BE2C (cell line): Measurements from ENCODE around the gene DLD.
A peak's percentile ranks its signal among the peaks of the same experiment; 100 is the strongest.

Source experiments
- DNase-seq: peaks from one replicate; pipeline ENCODE4 v3.0.0-alpha.2; 2020
- H3K27me3 ChIP-seq: fragments of 250-450 bp; sonication (Bioruptor Pico); 2 replicates; pipeline ENCODE4 v1.5.1; 2020; ENCODE audit warnings: mild to moderate bottlenecking
- H3K36me3 ChIP-seq: fragments of 250-450 bp; sonication (Bioruptor Pico); 2 replicates; pipeline ENCODE4 v1.5.1; 2020; ENCODE audit warnings: mild to moderate bottlenecking
- H3K4me1 ChIP-seq: fragments of 250-450 bp; sonication (Bioruptor Pico); 2 replicates; pipeline ENCODE4 v1.5.1; 2020
- H3K4me3 ChIP-seq: 2 replicates; pipeline ENCODE4 v1.5.1; 2011; ENCODE audit warnings: low read depth, low read length
- H3K9me3 ChIP-seq: fragments of 250-450 bp; sonication (Bioruptor Pico); 2 replicates; pipeline ENCODE4 v1.5.1; 2020
- TF ChIP-seq, protein P1 (sequence below): IDR thresholded peaks from 2 replicates; pipeline ENCODE4 v1.5.1; 2012; ENCODE audit warnings: mild to moderate bottlenecking, low read depth, low read length

DLD gene

GRCh38 chr7:107957436-107957835 is 66.5 kb downstream of the DLD start:
- Histone ChIP-seq H3K4me1 (no peaks in the 10 kb centered on the region), H3K4me3 (no peak overlapping the region), H3K36me3 (peaks cover 100% of the 10 kb centered on the region), H3K27me3 (no peaks in the 10 kb centered on the region), H3K9me3 (no peaks in the 10 kb centered on the region)
- TF ChIP-seq, protein P1, sequence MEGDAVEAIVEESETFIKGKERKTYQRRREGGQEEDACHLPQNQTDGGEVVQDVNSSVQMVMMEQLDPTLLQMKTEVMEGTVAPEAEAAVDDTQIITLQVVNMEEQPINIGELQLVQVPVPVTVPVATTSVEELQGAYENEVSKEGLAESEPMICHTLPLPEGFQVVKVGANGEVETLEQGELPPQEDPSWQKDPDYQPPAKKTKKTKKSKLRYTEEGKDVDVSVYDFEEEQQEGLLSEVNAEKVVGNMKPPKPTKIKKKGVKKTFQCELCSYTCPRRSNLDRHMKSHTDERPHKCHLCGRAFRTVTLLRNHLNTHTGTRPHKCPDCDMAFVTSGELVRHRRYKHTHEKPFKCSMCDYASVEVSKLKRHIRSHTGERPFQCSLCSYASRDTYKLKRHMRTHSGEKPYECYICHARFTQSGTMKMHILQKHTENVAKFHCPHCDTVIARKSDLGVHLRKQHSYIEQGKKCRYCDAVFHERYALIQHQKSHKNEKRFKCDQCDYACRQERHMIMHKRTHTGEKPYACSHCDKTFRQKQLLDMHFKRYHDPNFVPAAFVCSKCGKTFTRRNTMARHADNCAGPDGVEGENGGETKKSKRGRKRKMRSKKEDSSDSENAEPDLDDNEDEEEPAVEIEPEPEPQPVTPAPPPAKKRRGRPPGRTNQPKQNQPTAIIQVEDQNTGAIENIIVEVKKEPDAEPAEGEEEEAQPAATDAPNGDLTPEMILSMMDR, result no peak
- no peak for DNase-seq

DNA sequence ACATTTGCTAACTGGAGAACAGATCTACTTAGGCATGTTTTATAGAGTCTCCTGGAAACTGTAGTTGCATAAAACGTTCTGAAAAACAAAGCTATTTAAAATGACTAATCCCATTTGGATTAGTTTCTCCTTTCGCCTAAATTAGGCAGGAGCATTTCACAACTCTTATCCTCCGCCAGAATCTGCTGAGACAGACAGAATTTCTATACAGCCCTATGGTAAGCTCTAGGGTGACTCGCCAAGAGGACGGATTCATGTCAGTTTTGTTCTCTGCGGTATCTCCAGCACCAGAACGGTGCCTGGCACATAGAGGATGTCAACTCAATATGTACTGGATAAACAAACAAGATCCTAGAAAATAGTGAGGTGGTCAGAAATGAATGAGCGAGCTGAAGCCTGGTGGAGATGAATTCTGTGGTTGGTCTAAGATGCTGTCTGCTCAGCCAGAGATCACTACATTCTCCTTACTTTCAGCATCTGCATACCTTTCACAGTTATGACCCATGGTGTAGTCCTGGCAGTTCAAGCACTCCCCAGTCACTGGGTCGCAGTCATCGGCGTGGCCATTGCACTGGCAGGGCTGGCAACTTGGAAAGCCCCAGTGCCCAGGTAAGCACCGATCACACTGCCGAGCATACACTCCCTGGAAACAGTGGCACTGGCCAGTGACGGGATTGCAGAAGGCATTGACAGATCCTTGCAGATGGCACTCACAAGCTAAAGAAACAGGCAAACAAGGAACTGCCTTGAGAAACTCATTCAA is 68.0 kb downstream of the DLD start:
- Histone ChIP-seq H3K36me3 (peaks cover 100% of the 10 kb centered on the region), H3K9me3 (no peaks in the 10 kb centered on the region), H3K4me3 (no peak overlapping the region), H3K4me1 (no peaks in the 10 kb centered on the region), H3K27me3 (no peaks in the 10 kb centered on the region)
- DNase-seq, result no peak
- TF ChIP-seq, protein P1, result no peak

DNA sequence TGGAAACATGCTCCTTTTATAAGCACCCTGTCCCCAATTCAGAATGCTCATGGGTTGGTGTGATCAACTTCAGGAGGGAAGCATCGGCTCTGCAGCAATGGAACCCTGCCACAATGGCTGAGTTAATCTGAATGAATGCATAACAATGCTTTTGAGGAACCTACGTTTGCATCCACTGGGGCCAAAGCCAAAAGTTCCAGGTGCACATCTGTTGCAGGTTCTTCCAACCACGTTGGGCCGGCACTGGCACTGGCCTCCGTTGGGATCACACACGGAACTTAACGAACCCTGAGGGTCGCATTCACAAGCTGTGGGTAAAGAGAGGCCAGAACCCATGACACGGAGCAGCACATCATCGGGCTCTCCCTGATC is 68.5 kb downstream of the DLD start:
- TF ChIP-seq, protein P1, result no peak
- no peaks in the 10 kb centered on the region for H3K4me1 ChIP-seq
- H3K4me3 ChIP-seq, result no peak overlapping the region
- no peaks in the 10 kb centered on the region for H3K27me3 ChIP-seq
- no peaks in the 10 kb centered on the region for H3K9me3 ChIP-seq
- peaks cover 100% of the 10 kb centered on the region for H3K36me3 ChIP-seq
- DNase-seq, result no peak

DNA sequence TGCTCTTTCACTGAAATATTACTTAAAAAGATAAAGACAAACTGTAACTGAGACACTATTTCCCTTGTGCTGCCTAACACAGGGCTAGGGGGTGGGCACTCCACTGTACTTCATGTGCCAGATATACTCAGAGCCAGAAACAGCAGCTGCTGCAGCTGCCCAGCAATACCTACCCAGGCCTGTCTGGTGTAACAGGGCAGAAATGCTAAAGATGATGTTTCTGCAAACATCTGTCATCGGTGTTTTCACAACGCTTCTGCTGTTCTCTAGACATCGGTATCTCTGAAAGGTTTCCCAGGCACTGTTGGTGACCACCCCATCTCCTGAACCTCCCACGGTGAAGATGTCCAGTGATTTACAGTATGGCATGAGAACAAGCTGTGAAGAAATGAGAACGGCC is 69.3 kb downstream of the DLD start:
- DNase-seq, result no peak
- Histone ChIP-seq H3K27me3 (no peaks in the 10 kb centered on the region), H3K4me3 (no peak overlapping the region), H3K4me1 (no peaks in the 10 kb centered on the region), H3K9me3 (no peaks in the 10 kb centered on the region), H3K36me3 (peaks cover 100% of the 10 kb centered on the region)
- TF ChIP-seq, protein P1, result no peak

DNA sequence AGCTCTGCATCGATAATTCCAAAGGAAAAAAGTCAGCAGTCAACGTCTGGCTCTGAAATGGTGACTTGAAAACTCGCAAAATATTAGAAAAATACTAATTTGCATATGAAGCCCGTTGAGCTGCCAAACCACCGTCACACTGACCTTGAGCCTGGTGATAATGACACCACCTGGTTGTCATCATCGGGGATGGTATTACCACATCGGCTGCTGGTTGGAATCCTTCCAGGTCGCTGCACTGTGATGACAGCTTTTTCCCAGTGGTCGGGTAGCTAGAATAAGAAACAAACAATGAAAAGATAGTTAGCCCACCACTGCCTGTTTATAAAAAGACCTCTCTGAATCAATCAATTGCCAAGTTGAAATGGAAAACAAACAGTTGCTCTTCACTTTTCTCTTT is 70.4 kb downstream of the DLD start:
- no peaks in the 10 kb centered on the region for H3K9me3 ChIP-seq
- peaks cover 100% of the 10 kb centered on the region for H3K36me3 ChIP-seq
- H3K4me1 ChIP-seq, result no peaks in the 10 kb centered on the region
- no peak overlapping the region for H3K4me3 ChIP-seq
- TF ChIP-seq, protein P1, result no peak
- no peaks in the 10 kb centered on the region for H3K27me3 ChIP-seq
- DNase-seq, result peak; percentile 28

DNA sequence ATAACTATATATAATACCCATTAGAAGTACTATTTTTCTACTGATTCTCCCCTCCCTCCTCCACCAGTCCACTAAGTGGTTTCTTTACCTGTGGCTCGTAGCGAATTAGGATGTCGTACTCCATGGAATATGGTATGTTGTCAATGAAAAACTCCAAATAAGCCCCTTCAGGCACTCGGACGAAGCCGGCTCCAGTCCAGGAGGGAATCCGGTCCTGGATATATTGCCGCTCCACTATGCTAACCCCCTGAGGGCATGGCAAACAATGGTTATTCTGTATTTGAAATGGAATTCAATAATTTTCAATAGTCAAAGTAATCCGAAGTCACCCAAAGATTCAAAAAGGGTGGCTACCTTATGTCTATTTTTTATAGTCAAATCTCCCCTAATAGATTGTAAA is 71.8 kb downstream of the DLD start:
- TF ChIP-seq, protein P1, result no peak
- no peaks in the 10 kb centered on the region for H3K9me3 ChIP-seq
- no peak overlapping the region for H3K4me3 ChIP-seq
- DNase-seq, result no peak
- H3K4me1 ChIP-seq, result no peaks in the 10 kb centered on the region
- H3K27me3 ChIP-seq, result no peaks in the 10 kb centered on the region
- H3K36me3 ChIP-seq, result peaks cover 100% of the 10 kb centered on the region
